Sigmoid colon (tissue), 7 donors: ENCODE measurements around the gene MYO1H. TPM values are rescaled to one million over a fixed set of nuclear protein-coding genes. Genes with fewer than 3 reads are reported as not detected.

Experiments used
- DNase-seq: peaks from one replicate; pipeline ENCODE4 v3.0.0-alpha.2; 2019
- H3K27ac ChIP-seq, 4 donors: fragments of 200-600 bp; sonication (generic); one replicate each; pipeline ENCODE4 v1.5.1; 2016 to 2019; ENCODE audit warnings: mild to moderate bottlenecking in 1 of 4
- H3K27me3 ChIP-seq, 3 donors: fragments of 200-600 bp; sonication (generic); one replicate each; pipeline ENCODE4 v1.5.1; 2019; ENCODE audit warnings: mild to moderate bottlenecking in 1 of 3
- H3K36me3 ChIP-seq, 4 donors: fragments of 200-600 bp; sonication (generic); one replicate each; pipeline ENCODE4 v1.5.1; 2016 to 2019
- H3K4me1 ChIP-seq, 4 donors: fragments of 200-600 bp; sonication (generic); one replicate each; pipeline ENCODE4 v1.5.1; 2017 to 2019
- H3K4me3 ChIP-seq, 4 donors: fragments of 200-600 bp; sonication (generic); one replicate each; pipeline ENCODE4 v1.5.1; 2017 to 2019; ENCODE audit warnings: mild to moderate bottlenecking in 2 of 4, moderate library complexity in 1 of 4
- H3K9me3 ChIP-seq, 4 donors: fragments of 200-600 bp in 3 of 4; sonication (generic) in 3 of 4; one replicate each; pipeline versions ENCODE4 v1.5.1 to v1.6.1; 2013 to 2019
- EP300 ChIP-seq, 4 donors: sonication (generic); formaldehyde crosslinking; IDR thresholded peaks; one replicate each; pipeline ENCODE4 v1.6.1; 2017; ENCODE audit warnings: antibody characterized with exemption in 4 of 4
- POLR2A ChIP-seq, 2 donors: fragments of 450-650 bp; IDR thresholded peaks; one replicate each; pipeline ENCODE4 v1.6.1; 2016; ENCODE audit warnings: antibody characterized with exemption in 2 of 2, mild to moderate bottlenecking in 2 of 2, moderate library complexity in 2 of 2
- POLR2AphosphoS5 ChIP-seq, 4 donors: sonication (generic); formaldehyde crosslinking; IDR thresholded peaks; one replicate each; pipeline ENCODE4 v1.6.1; 2017; ENCODE audit warnings: antibody characterized with exemption in 4 of 4
- WGBS, 2 donors: extraction: QIAGEN DNeasy Blood & Tissue Kit; methylation state at CpG; one replicate each; pipeline ENCODE4 v1.1.7; 2013; 5-methylcytosine and 5-hydroxymethylcytosine counted together
- intact Hi-C: fragments of 100-400 bp; cut with DNase I; formaldehyde crosslinking; loops from one replicate; pipeline ENCODE4 v1.15.1; 2023
- polyA plus RNA-seq, 3 donors: library from polyadenylated mRNA; stranded (reverse); fragments of 200-250 nt; gene quantifications; one replicate each; pipeline ENCODE4 v1.2.3, GENCODE V29; 2013
- total RNA-seq, 4 donors: library from RNA; depleted of rRNA; stranded (reverse); fragments of >200 nt; gene quantifications; one replicate each; pipeline ENCODE4 v1.1.0, GENCODE V29; 2016
- TF ChIP-seq, protein P1 (sequence below), 4 experiments: fragments of 450-650 bp in 3 of 4; fragments of 200-600 bp in 1 of 4; IDR thresholded peaks; one replicate each; pipeline ENCODE4 v1.5.1; 2016 to 2019; ENCODE audit warnings: antibody characterized with exemption in 4 of 4, mild to moderate bottlenecking in 3 of 4, moderate library complexity in 2 of 4
- donor health status: healthy with polysubstance abuse.
- donor health status: Bipolar disorder and iron deficiency.
- donor health status: healthy.

The MYO1H gene
- total and polyA plus RNA-seq, 7 donors, result 0.07 TPM; not detected in 6

- Histone ChIP-seq H3K27ac (peak overlapping the region; percentile 92 to 98 (median 96)), H3K4me3 (no peak overlapping the region), H3K9me3 (no peaks in the 10 kb centered on the region), H3K27me3 (no peaks in the 10 kb centered on the region), H3K4me1 (peaks cover 0 to 100% (median 96%) of the 10 kb centered on the region in 4 donors), H3K36me3 (peaks cover 0 to 27% (median 20%) of the 10 kb centered on the region in 4 donors)
- no peak for DNase-seq
- WGBS, 2 donors, result 93 to 95% methylated on average over 13 of the region's 13 CpGs
- intact Hi-C loops, result loop anchor here (5.0 kb wide), 1 partner anchor 348 kb away; no protein-coding TSS in a partner anchor
- TF ChIP-seq POLR2A (IDR thresholded peaks at IDR 0.05), result no peak
- TF ChIP-seq, protein P1, sequence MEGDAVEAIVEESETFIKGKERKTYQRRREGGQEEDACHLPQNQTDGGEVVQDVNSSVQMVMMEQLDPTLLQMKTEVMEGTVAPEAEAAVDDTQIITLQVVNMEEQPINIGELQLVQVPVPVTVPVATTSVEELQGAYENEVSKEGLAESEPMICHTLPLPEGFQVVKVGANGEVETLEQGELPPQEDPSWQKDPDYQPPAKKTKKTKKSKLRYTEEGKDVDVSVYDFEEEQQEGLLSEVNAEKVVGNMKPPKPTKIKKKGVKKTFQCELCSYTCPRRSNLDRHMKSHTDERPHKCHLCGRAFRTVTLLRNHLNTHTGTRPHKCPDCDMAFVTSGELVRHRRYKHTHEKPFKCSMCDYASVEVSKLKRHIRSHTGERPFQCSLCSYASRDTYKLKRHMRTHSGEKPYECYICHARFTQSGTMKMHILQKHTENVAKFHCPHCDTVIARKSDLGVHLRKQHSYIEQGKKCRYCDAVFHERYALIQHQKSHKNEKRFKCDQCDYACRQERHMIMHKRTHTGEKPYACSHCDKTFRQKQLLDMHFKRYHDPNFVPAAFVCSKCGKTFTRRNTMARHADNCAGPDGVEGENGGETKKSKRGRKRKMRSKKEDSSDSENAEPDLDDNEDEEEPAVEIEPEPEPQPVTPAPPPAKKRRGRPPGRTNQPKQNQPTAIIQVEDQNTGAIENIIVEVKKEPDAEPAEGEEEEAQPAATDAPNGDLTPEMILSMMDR (IDR thresholded peaks at IDR 0.05), result no peak
- TF ChIP-seq POLR2AphosphoS5 (IDR thresholded peaks at IDR 0.05), result no peak
- TF ChIP-seq EP300 (IDR thresholded peaks at IDR 0.05), result no peak
Observed at GRCh38 chr12:109460538-109460937, 112.8 kb downstream of the MYO1H start.

DNA sequence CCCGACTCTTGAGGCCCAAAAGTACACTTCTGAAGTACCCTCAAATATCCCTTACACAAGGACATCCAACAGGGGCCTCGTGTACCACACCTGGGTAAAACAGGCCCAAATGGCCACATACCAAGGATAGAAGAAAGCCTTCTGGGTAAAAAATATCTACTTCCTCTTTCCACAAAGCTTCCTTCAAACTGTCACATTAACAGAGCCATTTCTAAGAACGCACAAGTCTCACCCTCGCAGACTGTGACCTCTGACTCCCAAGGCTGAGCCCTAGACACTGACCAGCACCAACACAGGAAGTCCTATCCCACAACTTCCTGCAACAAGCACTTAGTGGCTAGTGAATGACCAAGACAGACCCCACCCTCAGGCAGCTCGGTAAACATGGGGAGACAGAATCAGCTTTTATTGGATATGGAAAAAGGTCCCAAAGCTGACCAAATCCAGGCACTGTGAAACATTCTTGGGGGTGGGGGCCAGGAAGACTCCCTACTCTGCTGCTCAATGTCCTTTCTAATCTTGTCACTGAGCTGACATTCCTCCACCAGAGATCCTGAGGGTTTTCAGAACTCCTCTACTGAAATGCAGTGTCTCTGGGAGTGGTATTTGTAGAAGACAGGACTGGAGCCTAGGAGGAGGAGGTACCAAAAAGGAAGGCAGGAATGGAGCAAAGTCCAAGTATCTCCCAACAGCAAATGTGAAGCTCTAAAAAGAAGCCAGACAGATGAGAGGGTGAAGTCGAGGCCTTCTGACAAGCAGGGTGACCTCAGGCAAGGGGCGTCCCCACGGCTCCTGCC, 113.5 kb downstream of the MYO1H start:
- 21 to 52% methylated on average over 8 of the region's 8 CpGs for WGBS, 2 donors

GRCh38 chr12:109461846-109462756, 114.4 kb downstream of the MYO1H start:
- TF ChIP-seq EP300 (IDR thresholded peaks at IDR 0.05) (peak in 2 of 4 donors; percentile 49 to 87), POLR2AphosphoS5 (IDR thresholded peaks at IDR 0.05) (peak; percentile 43 to 80 (median 68)), POLR2A (IDR thresholded peaks at IDR 0.05) (no peak)
- TF ChIP-seq, protein P1 (IDR thresholded peaks at IDR 0.05), result no peak
- peak overlapping the region; percentile 92 to 98 (median 96) for H3K27ac ChIP-seq
- H3K9me3 ChIP-seq, result no peaks in the 10 kb centered on the region
- peak overlapping the region in 2 of 4 donors; percentile 13 to 24 for H3K4me3 ChIP-seq
- DNase-seq, result peak; percentile 96
- H3K27me3 ChIP-seq, result no peaks in the 10 kb centered on the region
- peaks cover 0 to 16% (median 8%) of the 10 kb centered on the region in 4 donors for H3K36me3 ChIP-seq
- WGBS, 2 donors, result 38 to 70% methylated on average over 13 of the region's 13 CpGs
- peaks cover 0 to 100% (median 99%) of the 10 kb centered on the region in 4 donors for H3K4me1 ChIP-seq
- intact Hi-C loops, result loop anchor here (5.0 kb wide), 1 partner anchor 350 kb away; no protein-coding TSS in a partner anchor

More for the DNA sequence above, 113.5 kb downstream of the MYO1H start:
- Histone ChIP-seq H3K27me3 (no peaks in the 10 kb centered on the region), H3K4me3 (no peak overlapping the region), H3K27ac (peak overlapping the region; percentile 92 to 98 (median 96)), H3K36me3 (peaks cover 0 to 20% (median 14%) of the 10 kb centered on the region in 4 donors), H3K4me1 (peaks cover 0 to 100% (median 97%) of the 10 kb centered on the region in 4 donors), H3K9me3 (no peaks in the 10 kb centered on the region)
- TF ChIP-seq POLR2A (IDR thresholded peaks at IDR 0.05) (no peak), EP300 (IDR thresholded peaks at IDR 0.05) (no peak), POLR2AphosphoS5 (IDR thresholded peaks at IDR 0.05) (peak in 1 of 4 donors; percentile 27)
- no peak for DNase-seq
- intact Hi-C loops, result loop anchor here (5.0 kb wide), 1 partner anchor 349 kb away; no protein-coding TSS in a partner anchor

DNA sequence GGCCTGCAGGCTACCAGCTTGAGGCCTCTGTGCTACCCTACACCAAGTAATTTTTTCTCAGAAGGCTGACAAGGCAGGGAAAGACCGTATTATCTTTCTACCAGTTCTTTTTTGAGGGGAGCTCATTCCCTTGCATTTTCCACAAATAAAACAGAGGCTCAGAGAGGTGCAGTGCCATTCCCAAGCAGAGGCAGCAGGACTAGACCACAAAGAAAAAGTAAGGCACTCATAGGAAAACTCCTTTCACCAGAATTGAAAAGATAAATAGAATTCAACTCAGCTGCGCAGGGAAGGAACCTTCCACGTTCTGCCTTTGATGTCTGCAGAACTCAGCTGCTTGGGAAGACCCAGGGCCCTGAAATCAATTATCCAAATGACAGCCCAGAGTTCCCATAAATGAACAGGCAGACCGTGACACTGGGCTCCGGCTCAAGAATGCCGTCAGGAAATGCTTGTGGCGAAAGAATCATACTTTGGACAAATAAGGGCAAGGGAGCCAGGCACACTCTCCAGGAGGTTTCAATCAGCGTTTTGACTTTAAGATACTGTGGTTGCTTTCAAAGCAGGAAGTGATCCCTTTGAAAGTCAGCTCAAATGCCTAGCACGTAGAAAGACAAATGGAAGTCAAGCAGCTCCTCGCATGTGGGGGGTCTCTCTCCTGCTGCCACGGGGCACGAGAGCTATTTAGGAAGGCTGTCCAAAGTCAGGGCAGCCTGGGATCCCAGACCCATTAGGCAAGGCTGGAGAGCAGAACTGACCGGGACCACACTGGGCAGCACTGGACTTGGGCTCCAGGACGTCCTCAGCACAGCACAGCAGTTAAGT, 115.4 kb downstream of the MYO1H start:
- Histone ChIP-seq H3K27me3 (no peaks in the 10 kb centered on the region), H3K27ac (peak overlapping the region; percentile 92 to 98 (median 96)), H3K4me1 (peaks cover 0 to 100% (median 99%) of the 10 kb centered on the region in 4 donors), H3K9me3 (no peaks in the 10 kb centered on the region), H3K36me3 (peaks cover 0 to 14% (median 8%) of the 10 kb centered on the region in 4 donors), H3K4me3 (peak overlapping the region in 3 of 4 donors; percentile 24 to 33 (median 24))
- 44 to 65% methylated on average over 14 of the region's 14 CpGs for WGBS, 2 donors
- DNase-seq, result peak; percentile 97
- TF ChIP-seq POLR2AphosphoS5 (IDR thresholded peaks at IDR 0.05), result peak; percentile 82 to 93 (median 91)
- no peak for TF ChIP-seq POLR2A (IDR thresholded peaks at IDR 0.05)
- TF ChIP-seq EP300 (IDR thresholded peaks at IDR 0.05), result peak; percentile 93 to 98 (median 95)
- intact Hi-C loops, result loop anchor here (5.0 kb wide), 1 partner anchor 351 kb away; no protein-coding TSS in a partner anchor
